Measurements from ENCODE around the gene GLMP.

GLMP gene

DNA sequence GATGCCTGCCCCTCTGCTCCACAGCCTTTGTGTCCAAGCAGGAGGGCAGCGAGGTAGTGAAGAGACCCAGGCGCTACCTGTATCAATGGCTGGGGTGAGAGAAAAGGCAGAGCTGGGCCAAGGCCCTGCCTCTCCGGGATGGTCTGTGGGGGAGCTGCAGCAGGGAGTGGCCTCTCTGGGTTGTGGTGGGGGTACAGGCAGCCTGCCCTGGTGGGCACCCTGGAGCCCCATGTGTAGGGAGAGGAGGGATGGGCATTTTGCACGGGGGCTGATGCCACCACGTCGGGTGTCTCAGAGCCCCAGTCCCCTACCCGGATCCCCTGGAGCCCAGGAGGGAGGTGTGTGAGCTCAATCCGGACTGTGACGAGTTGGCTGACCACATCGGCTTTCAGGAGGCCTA, 52.7 kb downstream of the GLMP start:
- H3K4me3 ChIP-seq (replicated peaks in 1 of 2; ENCODE audit: low read depth in 2 of 2, low read length in 2 of 2) = no peak overlapping the region
- DNase-seq (ENCODE audit: low read depth in 2 of 2) = no peak
- TF ChIP-seq, protein P1, sequence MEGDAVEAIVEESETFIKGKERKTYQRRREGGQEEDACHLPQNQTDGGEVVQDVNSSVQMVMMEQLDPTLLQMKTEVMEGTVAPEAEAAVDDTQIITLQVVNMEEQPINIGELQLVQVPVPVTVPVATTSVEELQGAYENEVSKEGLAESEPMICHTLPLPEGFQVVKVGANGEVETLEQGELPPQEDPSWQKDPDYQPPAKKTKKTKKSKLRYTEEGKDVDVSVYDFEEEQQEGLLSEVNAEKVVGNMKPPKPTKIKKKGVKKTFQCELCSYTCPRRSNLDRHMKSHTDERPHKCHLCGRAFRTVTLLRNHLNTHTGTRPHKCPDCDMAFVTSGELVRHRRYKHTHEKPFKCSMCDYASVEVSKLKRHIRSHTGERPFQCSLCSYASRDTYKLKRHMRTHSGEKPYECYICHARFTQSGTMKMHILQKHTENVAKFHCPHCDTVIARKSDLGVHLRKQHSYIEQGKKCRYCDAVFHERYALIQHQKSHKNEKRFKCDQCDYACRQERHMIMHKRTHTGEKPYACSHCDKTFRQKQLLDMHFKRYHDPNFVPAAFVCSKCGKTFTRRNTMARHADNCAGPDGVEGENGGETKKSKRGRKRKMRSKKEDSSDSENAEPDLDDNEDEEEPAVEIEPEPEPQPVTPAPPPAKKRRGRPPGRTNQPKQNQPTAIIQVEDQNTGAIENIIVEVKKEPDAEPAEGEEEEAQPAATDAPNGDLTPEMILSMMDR (IDR thresholded peaks at IDR 0.05; ENCODE audit: low read depth, low read length) = no peak
